HFFc6 (cell line): ENCODE data around the gene MST1. TPM values are rescaled to one million over a fixed set of nuclear protein-coding genes. Genes with fewer than 3 reads are reported as not detected.
A peak's percentile ranks its signal among the peaks of the same experiment; 100 is the strongest.

Experiments
- DNase-seq: peaks from one replicate; pipeline ENCODE4 v3.0.0-alpha.2; 2018
- H3K27ac Mint-ChIP-seq: 2 replicates; pipeline ENCODE4 v1.8.0; 2020; ENCODE audit warnings: mild to moderate bottlenecking, mixed read lengths
- H3K27me3 Mint-ChIP-seq: 2 replicates; pipeline ENCODE4 v1.8.0; 2021; ENCODE audit warnings: mild to moderate bottlenecking, moderate library complexity, mixed read lengths; ENCODE audit not compliant: insufficient read depth
- H3K36me3 Mint-ChIP-seq: 2 replicates; pipeline ENCODE4 v1.8.0; 2021; ENCODE audit warnings: low read depth, mixed read lengths
- H3K4me1 Mint-ChIP-seq: 2 replicates; pipeline ENCODE4 v1.8.0; 2020; ENCODE audit warnings: low read depth, mixed read lengths
- H3K4me3 Mint-ChIP-seq: 2 replicates; pipeline ENCODE4 v1.8.0; 2020; ENCODE audit warnings: mild to moderate bottlenecking, moderate library complexity, mixed read lengths
- H3K9me3 Mint-ChIP-seq: 2 replicates; pipeline ENCODE4 v1.8.0; 2020; ENCODE audit warnings: mild to moderate bottlenecking, mixed read lengths
- CTCF ChIP-seq: fragments of 200-600 bp; sonication (generic); IDR thresholded peaks from 2 replicates; pipeline ENCODE4 v1.5.0; 2021; ENCODE audit warnings: antibody characterized with exemption, mild to moderate bottlenecking
- total RNA-seq, 6 experiments: library from RNA; stranded (reverse); fragmentation: NEBNext Ultra II Directional; extraction: Animal tissue kit (Norgen Biotek cat#: 25700); gene quantifications; 2 replicates in 1 of 6; 3 replicates in 5 of 6; pipeline ENCODE4 v1.2.3, GENCODE V29; 2021

MST1 gene
- total RNA-seq, 6 experiments from 2014 or later: 3.4 to 7.4 (median 4.8) TPM

- peaks cover 32% of the 10 kb centered on the region for H3K36me3 Mint-ChIP-seq
- H3K27ac Mint-ChIP-seq: peak within 1 kb of the TSS; percentile 98
- peak; percentile 96 for DNase-seq
- H3K4me1 Mint-ChIP-seq: peaks cover 30% of the 10 kb centered on the region
- peaks cover under 1% of the 10 kb centered on the region; the same call in 1 of the 2 replicates for H3K9me3 Mint-ChIP-seq
- H3K27me3 Mint-ChIP-seq: peaks cover 20% of the 10 kb centered on the region
- H3K4me3 Mint-ChIP-seq: peak within 1 kb of the TSS; percentile 97
- TF ChIP-seq CTCF: peak; percentile 15; the same call in 1 of the 2 replicates
These were observed 34.6 kb upstream of the MST1 start, which contains the start of gene GMPPB for GRCh38 chr3:49723628-49724551. TSS of gene GMPPB (minus strand) at chr3:49723951. CDS start at chr3:49723726, 225 bp downstream.

DNA sequence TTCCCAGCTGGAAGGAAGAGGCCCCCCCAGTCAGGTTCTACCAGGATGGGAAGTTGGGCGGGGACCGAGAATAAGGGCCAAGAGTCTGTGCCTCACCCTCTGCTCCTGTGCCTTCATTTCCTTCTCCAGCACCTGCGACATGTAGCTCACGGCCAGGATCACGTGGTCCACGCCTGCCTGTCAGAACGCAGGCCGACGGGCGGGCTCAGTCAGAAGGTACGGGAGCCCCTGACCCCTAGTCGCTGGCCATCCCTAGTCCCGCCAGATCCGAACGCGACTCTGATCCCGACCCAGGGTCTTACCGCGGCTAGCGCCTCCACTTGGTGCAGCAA, 34.0 kb upstream of the MST1 start:
- peaks cover 38% of the 10 kb centered on the region for H3K36me3 Mint-ChIP-seq
- H3K27me3 Mint-ChIP-seq: peaks cover 20% of the 10 kb centered on the region
- H3K27ac Mint-ChIP-seq: peak overlapping the region; percentile 98
- H3K4me3 Mint-ChIP-seq: peak overlapping the region; percentile 97
- peak; percentile 36 for DNase-seq
- no peak for TF ChIP-seq CTCF
- peaks cover 5% of the 10 kb centered on the region; the same call in 1 of the 2 replicates for H3K9me3 Mint-ChIP-seq
- peaks cover 36% of the 10 kb centered on the region for H3K4me1 Mint-ChIP-seq

DNA sequence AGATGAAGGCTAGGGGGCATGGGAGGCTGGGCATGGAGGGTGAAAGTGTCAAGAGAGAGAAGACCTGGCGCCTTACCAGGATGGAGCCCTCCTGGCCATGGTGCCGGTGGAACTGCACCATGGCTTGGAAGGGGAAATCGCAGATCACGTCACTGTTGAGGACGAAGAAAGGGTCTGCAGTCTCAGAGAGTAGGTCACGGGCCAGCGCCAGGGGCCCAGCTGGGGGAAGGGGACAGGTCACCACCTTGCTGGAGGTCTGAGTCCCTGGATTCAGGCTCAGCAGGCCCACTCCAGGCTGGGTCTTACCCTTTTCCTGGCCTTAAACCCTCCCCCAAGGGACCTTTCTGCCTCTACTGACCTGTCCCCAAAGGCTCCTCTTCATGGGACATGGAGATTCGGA, 33.6 kb upstream of the MST1 start:
- H3K9me3 Mint-ChIP-seq: peaks cover 5% of the 10 kb centered on the region; the same call in 1 of the 2 replicates
- DNase-seq: no peak
- H3K27me3 Mint-ChIP-seq: peaks cover 20% of the 10 kb centered on the region
- H3K4me3 Mint-ChIP-seq: peak overlapping the region; percentile 97
- H3K27ac Mint-ChIP-seq: peak overlapping the region; percentile 98
- H3K4me1 Mint-ChIP-seq: peaks cover 36% of the 10 kb centered on the region
- no peak for TF ChIP-seq CTCF
- H3K36me3 Mint-ChIP-seq: peaks cover 36% of the 10 kb centered on the region

DNA sequence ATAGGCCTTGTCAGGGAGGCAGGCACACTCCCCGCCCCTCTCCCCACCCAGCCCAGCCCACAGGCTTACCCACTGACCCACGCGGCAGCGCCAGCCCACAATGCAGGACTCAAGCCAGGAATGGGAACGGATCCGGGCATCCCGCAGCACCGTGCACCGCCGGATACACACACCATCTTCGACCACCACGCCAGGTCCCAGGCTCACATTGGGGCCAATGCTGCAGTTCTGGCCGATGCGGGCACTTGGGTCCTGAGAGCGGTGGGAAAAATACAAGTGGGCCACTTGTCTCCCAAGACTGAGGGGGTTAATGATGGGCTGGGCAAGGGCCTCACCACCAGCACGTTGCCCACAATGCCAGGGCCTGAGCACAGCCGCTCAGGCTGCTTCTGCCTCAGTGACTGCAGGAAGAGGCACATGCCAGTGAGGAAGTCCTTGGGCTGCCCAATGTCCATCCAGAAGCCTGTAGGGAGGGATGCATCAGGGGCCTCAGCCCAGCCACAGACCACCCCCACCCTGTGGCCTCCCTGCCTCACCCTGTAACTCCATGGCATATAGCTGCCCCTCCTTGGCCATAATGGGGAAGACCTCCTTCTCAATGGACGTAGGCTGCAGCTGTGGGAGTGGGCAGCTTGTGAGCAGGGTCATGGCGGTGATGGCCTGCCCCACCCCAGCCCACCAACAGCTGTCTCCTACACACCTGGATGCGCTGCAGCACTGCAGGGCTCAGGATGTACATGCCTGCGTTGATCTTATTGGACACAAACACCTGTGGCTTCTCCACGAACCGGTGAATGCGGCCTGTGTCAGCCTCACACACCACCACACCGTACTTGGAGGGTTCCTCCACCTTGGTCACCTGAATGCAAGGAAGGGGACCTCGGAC, 32.9 kb upstream of the MST1 start:
- Mint-ChIP-seq H3K36me3 (peaks cover 35% of the 10 kb centered on the region), H3K27ac (peak overlapping the region; percentile 98), H3K4me3 (peak overlapping the region; percentile 97), H3K9me3 (peaks cover 5% of the 10 kb centered on the region; the same call in 1 of the 2 replicates), H3K27me3 (peaks cover 25% of the 10 kb centered on the region), H3K4me1 (peaks cover 36% of the 10 kb centered on the region)
- no peak for DNase-seq
- TF ChIP-seq CTCF: no peak

- TF ChIP-seq CTCF: no peak
- DNase-seq: no peak
- Mint-ChIP-seq H3K36me3 (peaks cover 35% of the 10 kb centered on the region), H3K27ac (peak overlapping the region; percentile 56; the same call in 1 of the 2 replicates), H3K9me3 (peaks cover 5% of the 10 kb centered on the region; the same call in 1 of the 2 replicates), H3K4me1 (peaks cover 36% of the 10 kb centered on the region), H3K4me3 (no peak overlapping the region), H3K27me3 (peaks cover 25% of the 10 kb centered on the region)
These were observed 32.3 kb upstream of the MST1 start for GRCh38 chr3:49721596-49721895.
